Nucleus accumbens (tissue), 56 donors: ENCODE data around the gene UVRAG.
A peak's percentile ranks its signal among the peaks of the same experiment; 100 is the strongest.

Experiments
- DNase-seq, 56 donors: peaks; one replicate each; lab custom pipeline; 2025; lab: John Stamatoyannopoulos, UW

The UVRAG gene

GRCh38 chr11:75783416-75784084 lies 31.5 kb upstream of the UVRAG start:
- no peak for DNase-seq

- DNase-seq = no peak
Measured at GRCh38 chr11:75784085-75784478, 30.9 kb upstream of the UVRAG start.

- DNase-seq = no peak
Measured at GRCh38 chr11:75784506-75784905, 30.5 kb upstream of the UVRAG start.

GRCh38 chr11:75785187-75785586 lies 29.8 kb upstream of the UVRAG start:
- no peak for DNase-seq

- DNase-seq = no peak
Measured at GRCh38 chr11:75786101-75786736, 28.8 kb upstream of the UVRAG start.

- DNase-seq = no peak
Measured at GRCh38 chr11:75789521-75789920, 25.5 kb upstream of the UVRAG start.

- no peak for DNase-seq
Measured at GRCh38 chr11:75790986-75791385, 24.0 kb upstream of the UVRAG start.

- DNase-seq = no peak
Measured at GRCh38 chr11:75792127-75792731, 22.8 kb upstream of the UVRAG start.

- DNase-seq = no peak
Measured at GRCh38 chr11:75792997-75793800, 21.8 kb upstream of the UVRAG start.

GRCh38 chr11:75793966-75794365 lies 21.0 kb upstream of the UVRAG start:
- DNase-seq = peak in 2 of 56 donors; percentile 6 to 9

- no peak for DNase-seq
Measured at GRCh38 chr11:75795276-75796090, 19.5 kb upstream of the UVRAG start.

- DNase-seq = no peak
Measured at GRCh38 chr11:75796091-75796435, 18.9 kb upstream of the UVRAG start.

- no peak for DNase-seq
Measured at GRCh38 chr11:75797116-75797515, 17.9 kb upstream of the UVRAG start.

- DNase-seq = no peak
Measured at GRCh38 chr11:75797792-75798191, 17.2 kb upstream of the UVRAG start.

- DNase-seq = no peak
Measured at GRCh38 chr11:75800136-75800675, 14.8 kb upstream of the UVRAG start.

- peak in 12 of 56 donors; percentile 4 to 63 (median 18) for DNase-seq
Measured at GRCh38 chr11:75800728-75801361, 14.2 kb upstream of the UVRAG start.

GRCh38 chr11:75801362-75802020 lies 13.5 kb upstream of the UVRAG start:
- DNase-seq = peak in 10 of 56 donors; percentile 9 to 40 (median 19)

GRCh38 chr11:75802021-75802912 lies 12.7 kb upstream of the UVRAG start:
- no peak for DNase-seq
